Measurements from ENCODE around the gene TMEFF2.
A peak's percentile ranks its signal among the peaks of the same experiment; 100 is the strongest.

The TMEFF2 gene

DNA sequence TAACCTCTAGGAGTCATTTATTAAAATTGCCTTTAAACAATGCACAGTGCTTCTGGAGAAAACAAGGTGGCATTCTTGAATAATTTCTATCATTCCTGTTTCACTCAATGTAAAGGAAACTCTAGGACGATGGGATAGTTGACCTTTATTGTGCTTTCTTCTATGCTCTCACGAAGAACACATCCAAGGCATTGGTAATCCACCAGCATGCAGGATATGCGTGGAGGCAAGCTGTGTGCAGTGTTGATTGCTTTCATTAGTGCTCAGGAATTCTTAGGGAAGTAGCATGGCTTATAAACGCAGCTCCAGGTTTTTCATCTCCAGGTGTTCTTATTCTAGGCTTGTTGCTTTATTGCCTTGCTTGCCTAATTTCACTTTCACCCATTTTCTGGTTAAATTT lies 289.4 kb downstream of the TMEFF2 start:
- ChIA-PET CTCF (no interaction called here), POLR2A (ENCODE audit: low non-redundant PET) (no interaction called here)
- no peak overlapping the region for H3K27ac ChIP-seq
- TF ChIP-seq, protein P1, sequence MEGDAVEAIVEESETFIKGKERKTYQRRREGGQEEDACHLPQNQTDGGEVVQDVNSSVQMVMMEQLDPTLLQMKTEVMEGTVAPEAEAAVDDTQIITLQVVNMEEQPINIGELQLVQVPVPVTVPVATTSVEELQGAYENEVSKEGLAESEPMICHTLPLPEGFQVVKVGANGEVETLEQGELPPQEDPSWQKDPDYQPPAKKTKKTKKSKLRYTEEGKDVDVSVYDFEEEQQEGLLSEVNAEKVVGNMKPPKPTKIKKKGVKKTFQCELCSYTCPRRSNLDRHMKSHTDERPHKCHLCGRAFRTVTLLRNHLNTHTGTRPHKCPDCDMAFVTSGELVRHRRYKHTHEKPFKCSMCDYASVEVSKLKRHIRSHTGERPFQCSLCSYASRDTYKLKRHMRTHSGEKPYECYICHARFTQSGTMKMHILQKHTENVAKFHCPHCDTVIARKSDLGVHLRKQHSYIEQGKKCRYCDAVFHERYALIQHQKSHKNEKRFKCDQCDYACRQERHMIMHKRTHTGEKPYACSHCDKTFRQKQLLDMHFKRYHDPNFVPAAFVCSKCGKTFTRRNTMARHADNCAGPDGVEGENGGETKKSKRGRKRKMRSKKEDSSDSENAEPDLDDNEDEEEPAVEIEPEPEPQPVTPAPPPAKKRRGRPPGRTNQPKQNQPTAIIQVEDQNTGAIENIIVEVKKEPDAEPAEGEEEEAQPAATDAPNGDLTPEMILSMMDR (conservative IDR thresholded peaks at IDR 0.05; ENCODE audit: low read depth): no peak
- DNase-seq (ENCODE audit: low spot score): no peak

DNA sequence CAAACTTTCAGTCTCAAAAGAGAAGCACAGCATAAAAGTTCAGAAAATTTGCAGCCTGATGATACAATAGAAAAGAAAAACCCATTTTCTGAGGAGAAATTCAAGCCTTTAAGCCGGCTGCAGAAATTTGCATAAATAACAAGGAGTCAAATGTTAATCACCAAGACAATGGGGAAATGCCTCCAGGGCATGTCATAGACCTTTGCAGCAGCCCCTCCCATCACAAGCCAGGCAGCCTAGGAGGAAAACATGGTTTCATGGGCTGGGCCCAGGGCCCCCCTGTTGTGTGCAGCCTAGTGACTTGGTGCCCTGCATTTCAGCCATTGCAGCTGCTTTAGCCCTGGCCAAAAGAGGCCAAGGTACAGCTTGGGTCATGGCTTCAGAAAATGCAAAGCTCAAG lies 293.7 kb downstream of the TMEFF2 start:
- no peak overlapping the region for H3K27ac ChIP-seq
- POLR2A ChIA-PET (ENCODE audit: low non-redundant PET): no interaction called here
- CTCF ChIA-PET: no interaction called here
- DNase-seq (ENCODE audit: low spot score): no peak
- TF ChIP-seq, protein P1 (conservative IDR thresholded peaks at IDR 0.05; ENCODE audit: low read depth): no peak

DNA sequence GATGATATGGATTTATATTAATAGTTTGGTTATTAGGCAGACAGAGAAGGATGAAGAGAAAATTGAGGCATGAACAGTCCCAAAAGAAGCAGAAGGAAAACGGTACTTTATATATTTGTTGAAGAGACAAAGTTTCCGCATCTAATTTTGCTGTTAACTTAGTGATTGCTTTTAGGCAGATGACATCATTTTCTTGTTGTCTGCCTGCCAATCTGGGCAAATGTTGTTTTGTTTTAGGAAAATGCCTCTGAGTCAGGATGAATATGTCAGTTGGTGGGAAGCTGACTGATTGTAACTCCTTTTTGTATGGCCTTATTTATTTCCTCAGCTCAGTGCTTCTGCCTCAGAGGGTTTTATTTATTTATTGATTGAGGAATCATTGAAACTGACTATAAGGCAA lies 295.3 kb downstream of the TMEFF2 start:
- peak; percentile 51 for DNase-seq (ENCODE audit: low spot score)
- TF ChIP-seq, protein P1 (conservative IDR thresholded peaks at IDR 0.05; ENCODE audit: low read depth): no peak
- peak overlapping the region; percentile 74 for H3K27ac ChIP-seq
- CTCF ChIA-PET: interaction anchor here (0.7 kb wide), 1 partner anchor 347 kb away, joined by 3 read pairs; no protein-coding TSS in a partner anchor
- POLR2A ChIA-PET (ENCODE audit: low non-redundant PET): no interaction called here

Data from RWPE1 (cell line).